Mesenchymal stem cell (in vitro differentiated cells and primary cell): ENCODE measurements around the gene VWA7. TPM values are rescaled to one million over a fixed set of nuclear protein-coding genes. Genes with fewer than 3 reads are reported as not detected.
A peak's percentile ranks its signal among the peaks of the same experiment; 100 is the strongest.
"Not testable (repeated sequence)": the region's sequence is repeated elsewhere in the genome, so short reads cannot be mapped to it uniquely, and the experiment has no call there.

ENCODE experiments used
- DNase-seq: peaks from one replicate; pipeline ENCODE4 v3.0.0-alpha.2; 2013
- H2AFZ ChIP-seq: one replicate; pipeline ENCODE4 v1.6.1; 2013; ENCODE audit warnings: low read depth, mild to moderate bottlenecking, control low read depth, inconsistent platforms, low read length, moderate library complexity
- H2AK5ac ChIP-seq: 2 replicates; pipeline ENCODE4 v1.6.1; 2013; ENCODE audit warnings: low read length, moderate library complexity, mild to moderate bottlenecking, inconsistent platforms; ENCODE audit not compliant: severe bottlenecking
- H2BK120ac ChIP-seq: one replicate; pipeline ENCODE4 v1.6.1; 2013; ENCODE audit warnings: low read depth, mild to moderate bottlenecking, inconsistent platforms, low read length, moderate library complexity
- H2BK12ac ChIP-seq, 2 experiments: one replicate each; pipeline ENCODE4 v1.6.1; 2013; ENCODE audit warnings: inconsistent platforms in 2 of 2, low read length in 2 of 2, mild to moderate bottlenecking in 2 of 2, moderate library complexity in 2 of 2, control low read depth in 1 of 2
- H2BK15ac ChIP-seq: one replicate; pipeline ENCODE4 v1.6.1; 2013; ENCODE audit warnings: mild to moderate bottlenecking, low read depth, inconsistent platforms; ENCODE audit not compliant: poor library complexity, severe bottlenecking
- H2BK5ac ChIP-seq: 2 replicates; pipeline ENCODE4 v1.6.1; 2013; ENCODE audit warnings: low read depth, mild to moderate bottlenecking, low read length, control low read depth, inconsistent platforms; ENCODE audit not compliant: poor library complexity, severe bottlenecking
- H3K14ac ChIP-seq, 2 experiments: one replicate each; pipeline ENCODE4 v1.6.1; 2013; ENCODE audit warnings: inconsistent platforms in 2 of 2, low read length in 2 of 2, control low read depth in 1 of 2, mild to moderate bottlenecking in 1 of 2, moderate library complexity in 1 of 2
- H3K18ac ChIP-seq, 2 experiments: one replicate each; pipeline ENCODE4 v1.6.1; 2013; ENCODE audit warnings: inconsistent platforms in 2 of 2, low read length in 2 of 2, control low read depth in 1 of 2, low read depth in 1 of 2, mild to moderate bottlenecking in 1 of 2
- H3K23ac ChIP-seq, 2 experiments: one replicate each; pipeline ENCODE4 v1.6.1; 2013; ENCODE audit warnings: inconsistent platforms in 2 of 2, low read length in 2 of 2, mild to moderate bottlenecking in 2 of 2, moderate library complexity in 2 of 2, control low read depth in 1 of 2
- H3K27ac ChIP-seq: 2 replicates; pipeline ENCODE4 v1.5.1; 2013; ENCODE audit warnings: mild to moderate bottlenecking, moderate library complexity, low read length, control low read depth, inconsistent platforms; ENCODE audit not compliant: poor library complexity, severe bottlenecking
- H3K27me3 ChIP-seq, 2 experiments: 2 replicates each; pipeline versions ENCODE4 v1.6.1 to v1.7.0; 2013; ENCODE audit warnings: low read length in 2 of 2, mild to moderate bottlenecking in 2 of 2, moderate library complexity in 2 of 2, control low read depth in 1 of 2, inconsistent platforms in 1 of 2; ENCODE audit not compliant: control insufficient read depth in 1 of 2, insufficient read depth in 1 of 2
- H3K36me3 ChIP-seq, 2 experiments: 2 replicates each; pipeline versions ENCODE4 v1.6.1 to v1.7.0; 2013; ENCODE audit warnings: low read length in 2 of 2, control low read depth in 1 of 2, inconsistent platforms in 1 of 2, low read depth in 1 of 2, mild to moderate bottlenecking in 1 of 2; ENCODE audit not compliant: insufficient read depth in 2 of 2, control insufficient read depth in 1 of 2
- H3K4ac ChIP-seq, 2 experiments: one replicate each; pipeline ENCODE4 v1.6.1; 2013; ENCODE audit warnings: inconsistent platforms in 2 of 2, low read length in 2 of 2, mild to moderate bottlenecking in 2 of 2, moderate library complexity in 2 of 2, control low read depth in 1 of 2, low read depth in 1 of 2
- H3K4me1 ChIP-seq: 2 replicates; pipeline ENCODE4 v1.6.1; 2013; ENCODE audit warnings: low read depth, low read length, control low read depth; ENCODE audit not compliant: control insufficient read depth, insufficient read depth
- H3K4me2 ChIP-seq: 2 replicates; pipeline ENCODE4 v1.6.1; 2013; ENCODE audit warnings: low read length, mild to moderate bottlenecking, inconsistent platforms; ENCODE audit not compliant: poor library complexity, severe bottlenecking
- H3K4me3 ChIP-seq, 2 experiments: 2 replicates each; pipeline versions ENCODE4 v1.5.1 to v1.7.0; 2013; ENCODE audit warnings: low read length in 2 of 2, mild to moderate bottlenecking in 2 of 2, control low read depth in 1 of 2, low read depth in 1 of 2; ENCODE audit not compliant: insufficient read depth in 1 of 2
- H3K79me1 ChIP-seq: replicated peaks from 2 replicates; pipeline ENCODE4 v1.6.1; 2013; ENCODE audit warnings: mild to moderate bottlenecking, control low read depth, low read length, inconsistent platforms; ENCODE audit not compliant: poor library complexity, severe bottlenecking
- H3K9ac ChIP-seq: 2 replicates; pipeline ENCODE4 v1.7.0; 2013; ENCODE audit warnings: mild to moderate bottlenecking, low read length, moderate library complexity
- H3K9me3 ChIP-seq: 2 replicates; pipeline ENCODE4 v1.7.0; 2013; ENCODE audit warnings: mild to moderate bottlenecking, low read length; ENCODE audit not compliant: control insufficient read depth
- H4K8ac ChIP-seq: one replicate; pipeline ENCODE4 v1.6.1; 2013; ENCODE audit warnings: inconsistent platforms, mild to moderate bottlenecking, low read length, moderate library complexity
- H4K91ac ChIP-seq: one replicate; pipeline ENCODE4 v1.6.1; 2013; ENCODE audit warnings: mild to moderate bottlenecking, low read length, inconsistent platforms
- WGBS: methylation state at CpG from one replicate; pipeline ENCODE4 v1.1.7; 2013; ENCODE audit warnings: mixed read lengths; 5-methylcytosine and 5-hydroxymethylcytosine counted together
- polyA plus RNA-seq, 2 experiments: library from polyadenylated mRNA; stranded (reverse); fragments of 200-250 nt; gene quantifications; one replicate each; pipeline ENCODE4 v1.2.3, GENCODE V29; 2013

The VWA7 gene
- polyA plus RNA-seq (2013, experiment 1 of 2): 0.39 TPM
- polyA plus RNA-seq (2013, experiment 2 of 2): 0.16 TPM

GRCh38 chr6:31776989-31777666 lies at the start of gene VWA7:
VWA7 (minus strand) TSS chr6:31777328; CDS start chr6:31776779, 549 bp downstream.
- Histone ChIP-seq H2BK120ac (peak within 1 kb of the TSS; percentile 19), H3K27me3 (no peaks in the 10 kb centered on the region), H2BK15ac (peak within 1 kb of the TSS; percentile 45), H3K18ac (peak within 1 kb of the TSS; percentile 35 to 48), H3K36me3 (peaks cover 39 to 48% of the 10 kb centered on the region in 2 experiments), H3K4ac (peak within 1 kb of the TSS; percentile 5 to 47), H3K9ac (peak within 1 kb of the TSS; percentile 47), H3K27ac (no peak within 1 kb of the TSS), H3K4me1 (peaks cover 16% of the 10 kb centered on the region), H2BK12ac (peak within 1 kb of the TSS in 1 of 2 experiments; percentile 66), H3K4me2 (peak within 1 kb of the TSS; percentile 20), H2BK5ac (no peak within 1 kb of the TSS), H3K23ac (no peak within 1 kb of the TSS), H4K8ac (peak within 1 kb of the TSS; percentile 72), H3K4me3 (peak within 1 kb of the TSS in 1 of 2 experiments; percentile 18), H2AFZ (peak within 1 kb of the TSS; percentile 14), H3K14ac (peak within 1 kb of the TSS in 1 of 2 experiments; percentile 19), H3K9me3 (no peaks in the 10 kb centered on the region), H2AK5ac (peak within 1 kb of the TSS; percentile 49), H4K91ac (peak within 1 kb of the TSS; percentile 30), H3K79me1 (no peaks in the 10 kb centered on the region)
- DNase-seq: peak; percentile 66
- WGBS: 55% methylated on average over 9 of the region's 15 CpGs

GRCh38 chr6:31826793-31827285 lies 49.7 kb upstream of the VWA7 start:
- H3K4me2 ChIP-seq: peak overlapping the region; percentile 43
- H3K14ac ChIP-seq: no peak overlapping the region
- H3K27ac ChIP-seq: peak overlapping the region; percentile 87
- no peak overlapping the region for H2AFZ ChIP-seq
- WGBS: 3% methylated on average over 13 of the region's 13 CpGs
- peak overlapping the region; percentile 89 for H4K91ac ChIP-seq
- peaks cover 10% of the 10 kb centered on the region for H3K4me1 ChIP-seq
- peak overlapping the region; percentile 32 to 87 for H3K4ac ChIP-seq
- no peaks in the 10 kb centered on the region for H3K36me3 ChIP-seq
- DNase-seq: no peak
- H3K9me3 ChIP-seq: no peaks in the 10 kb centered on the region
- H2AK5ac ChIP-seq: peak overlapping the region; percentile 97
- no peak overlapping the region for H3K23ac ChIP-seq
- peak overlapping the region; percentile 61 to 89 for H2BK12ac ChIP-seq
- no peaks in the 10 kb centered on the region for H3K27me3 ChIP-seq
- H3K18ac ChIP-seq: peak overlapping the region; percentile 72 to 85
- no peak overlapping the region for H2BK5ac ChIP-seq
- peak overlapping the region; percentile 91 for H4K8ac ChIP-seq
- peak overlapping the region in 1 of 2 experiments; percentile 89 for H3K4me3 ChIP-seq
- peaks cover 4% of the 10 kb centered on the region for H3K79me1 ChIP-seq
- no peak overlapping the region for H2BK15ac ChIP-seq
- peak overlapping the region; percentile 85 for H2BK120ac ChIP-seq
- H3K9ac ChIP-seq: peak overlapping the region; percentile 94

GRCh38 chr6:31825553-31825952 lies 48.4 kb upstream of the VWA7 start:
- no peak overlapping the region for H3K27ac ChIP-seq
- H4K8ac ChIP-seq: no peak overlapping the region
- no peak overlapping the region for H2BK120ac ChIP-seq
- H3K14ac ChIP-seq: no peak overlapping the region
- H3K4me3 ChIP-seq: no peak overlapping the region
- H2AK5ac ChIP-seq: no peak overlapping the region
- H2BK15ac ChIP-seq: no peak overlapping the region
- H2AFZ ChIP-seq: no peak overlapping the region
- H4K91ac ChIP-seq: no peak overlapping the region
- H3K4me1 ChIP-seq: peaks cover 11% of the 10 kb centered on the region
- no peak overlapping the region for H3K4ac ChIP-seq
- H3K4me2 ChIP-seq: no peak overlapping the region
- H3K23ac ChIP-seq: no peak overlapping the region
- no peak overlapping the region for H3K9ac ChIP-seq
- H3K18ac ChIP-seq: no peak overlapping the region
- no peak overlapping the region for H2BK12ac ChIP-seq
- DNase-seq: peak; percentile 32
- H3K9me3 ChIP-seq: no peaks in the 10 kb centered on the region
- H3K79me1 ChIP-seq: peaks cover 4% of the 10 kb centered on the region
- 81% methylated on average over 2 of the region's 4 CpGs for WGBS
- no peak overlapping the region for H2BK5ac ChIP-seq
- no peaks in the 10 kb centered on the region for H3K36me3 ChIP-seq
- no peaks in the 10 kb centered on the region for H3K27me3 ChIP-seq

- H2BK12ac ChIP-seq, H3K14ac ChIP-seq, H3K27me3 ChIP-seq, H3K4me3 ChIP-seq, H2BK120ac ChIP-seq, H4K8ac ChIP-seq, H2BK15ac ChIP-seq, H3K4ac ChIP-seq, DNase-seq, H3K36me3 ChIP-seq, H3K9ac ChIP-seq, H2AFZ ChIP-seq, H3K27ac ChIP-seq, H3K9me3 ChIP-seq, H3K23ac ChIP-seq, H4K91ac ChIP-seq, H3K4me2 ChIP-seq, H3K79me1 ChIP-seq, H2BK5ac ChIP-seq, H3K18ac ChIP-seq: not testable (repeated sequence)
- peaks cover 14% of the 10 kb centered on the region for H3K4me1 ChIP-seq
- 97% methylated on average over 4 of the region's 9 CpGs for whole genome bisulfite sequencing
- peak overlapping the region; percentile 53 for H2AK5ac ChIP-seq
Measured at GRCh38 chr6:31823592-31824196, 46.6 kb upstream of the VWA7 start.
